Measurements from ENCODE around the gene KCNJ9. TPM values are rescaled to one million over a fixed set of nuclear protein-coding genes. Genes with fewer than 3 reads are reported as not detected.

KCNJ9 gene
- total and polyA plus RNA-seq, 2 experiments from 2014 or later = 0.24 to 0.34 TPM

GRCh38 chr1:160093624-160094290, 12.4 kb downstream of the KCNJ9 start:
- Mint-ChIP-seq H3K4me1 (peaks cover 39% of the 10 kb centered on the region), H3K4me3 (no peak overlapping the region), H3K27ac (no peak overlapping the region), H3K9me3 (no peaks in the 10 kb centered on the region; the same call in 2 of the 3 replicates), H3K36me3 (ENCODE audit: low read depth) (peaks cover 39% of the 10 kb centered on the region), H3K27me3 (ENCODE audit: insufficient read depth, low read depth, poor library complexity) (peaks cover 7% of the 10 kb centered on the region)
- no peaks in the 10 kb centered on the region; the same call in 1 of the 2 replicates for H4K20me1 ChIP-seq (replicated peaks; ENCODE audit: insufficient read depth)
- no peak overlapping the region for H3K27ac ChIP-seq (ENCODE audit: low read depth)
- H3K27me3 ChIP-seq (ENCODE audit: insufficient read depth) = no peaks in the 10 kb centered on the region
- H3F3A ChIP-seq (replicated peaks; ENCODE audit: low read depth) = no peaks in the 10 kb centered on the region; the same call in 1 of the 2 replicates
- DNase-seq (ENCODE audit: low spot score) = no peak
- no peak overlapping the region for H2AFZ ChIP-seq
- H3K4me3 ChIP-seq = no peak overlapping the region
- H3K36me3 ChIP-seq (ENCODE audit: insufficient read depth) = peaks cover 7% of the 10 kb centered on the region
- peaks cover 37% of the 10 kb centered on the region for H3K79me2 ChIP-seq (replicated peaks; ENCODE audit: insufficient read depth)
- no peak overlapping the region for H3K4me2 ChIP-seq
- ATAC-seq = no peak
- TF ChIP-seq ZNF331 (CRISPR knock-in tag; IDR thresholded peaks at IDR 0.05; ENCODE audit: low read depth) (no peak), CTCF (conservative IDR thresholded peaks at IDR 0.05; ENCODE audit: low read depth in 2 of 2) (no peak), ZNF114 (CRISPR knock-in tag; IDR thresholded peaks at IDR 0.05) (no peak), JUNB (IDR thresholded peaks at IDR 0.05; ENCODE audit: unreplicated experiment) (no peak), STAT1 (IDR thresholded peaks at IDR 0.05; ENCODE audit: unreplicated experiment) (no peak), REST (IDR thresholded peaks at IDR 0.05; ENCODE audit: unreplicated experiment) (no peak), NANOG (IDR thresholded peaks at IDR 0.05; ENCODE audit: borderline replicate concordance) (no peak), CREB1 (CRISPR knock-in tag; IDR thresholded peaks at IDR 0.05; ENCODE audit: low read depth) (no peak), ETS1 (IDR thresholded peaks at IDR 0.05) (no peak), POLR2AphosphoS5 (IDR thresholded peaks at IDR 0.05; ENCODE audit: low read depth) (no peak), EZH2 (IDR thresholded peaks at IDR 0.05; ENCODE audit: low read depth, unreplicated experiment) (no peak), ZNF462 (CRISPR knock-in tag; IDR thresholded peaks at IDR 0.05) (no peak)
- peaks cover 31% of the 10 kb centered on the region for H3K4me1 ChIP-seq (ENCODE audit: insufficient read depth)
- H3K9me2 ChIP-seq (ENCODE audit: insufficient read depth) = no peaks in the 10 kb centered on the region
